ENCODE measurements around the gene CHST14. TPM values are rescaled to one million over a fixed set of nuclear protein-coding genes. Genes with fewer than 3 reads are reported as not detected.

CHST14 gene
- total and polyA plus RNA-seq, 3 donors from 2014 or later, result 5.4 to 16.7 (median 13.0) TPM

DNA sequence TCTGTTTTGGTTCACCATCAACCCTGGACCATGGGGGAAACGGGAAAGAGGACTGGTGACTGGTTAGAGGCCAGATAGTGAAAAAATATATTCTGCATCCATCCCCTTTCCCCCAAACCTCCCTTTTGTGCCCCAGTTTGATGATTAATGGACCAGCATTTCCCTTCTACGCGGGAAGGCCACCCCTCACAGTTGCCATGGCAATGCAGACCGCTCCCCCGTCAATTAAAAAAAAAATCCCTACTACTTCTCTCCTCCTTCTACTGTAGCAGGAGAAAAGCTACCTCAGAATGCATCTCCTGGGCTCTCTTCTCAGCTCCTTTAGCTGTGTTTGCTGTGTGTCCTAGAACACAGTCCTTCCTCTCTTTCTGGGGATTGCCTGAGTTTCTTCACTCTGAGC is 26.0 kb upstream of the CHST14 start:
- intact Hi-C loops (cut with DNase I; ENCODE audit: low total_unique reads), result no loop called here
- no peaks in the 10 kb centered on the region for H3K36me3 ChIP-seq (ENCODE audit: low read depth, missing control alignments)
- no peaks in the 10 kb centered on the region for H3K27me3 ChIP-seq
- H3K27ac ChIP-seq, result no peak overlapping the region
- peaks cover 17% of the 10 kb centered on the region for H3K4me1 ChIP-seq
- no peak overlapping the region for H3K4me3 ChIP-seq
- DNase-seq, result no peak
- H3K9me3 ChIP-seq, result no peaks in the 10 kb centered on the region
- WGBS, 2 donors, result 65 to 74% methylated on average over 5 of the region's 5 CpGs
- no peak for TF ChIP-seq POLR2A (IDR thresholded peaks at IDR 0.05)

DNA sequence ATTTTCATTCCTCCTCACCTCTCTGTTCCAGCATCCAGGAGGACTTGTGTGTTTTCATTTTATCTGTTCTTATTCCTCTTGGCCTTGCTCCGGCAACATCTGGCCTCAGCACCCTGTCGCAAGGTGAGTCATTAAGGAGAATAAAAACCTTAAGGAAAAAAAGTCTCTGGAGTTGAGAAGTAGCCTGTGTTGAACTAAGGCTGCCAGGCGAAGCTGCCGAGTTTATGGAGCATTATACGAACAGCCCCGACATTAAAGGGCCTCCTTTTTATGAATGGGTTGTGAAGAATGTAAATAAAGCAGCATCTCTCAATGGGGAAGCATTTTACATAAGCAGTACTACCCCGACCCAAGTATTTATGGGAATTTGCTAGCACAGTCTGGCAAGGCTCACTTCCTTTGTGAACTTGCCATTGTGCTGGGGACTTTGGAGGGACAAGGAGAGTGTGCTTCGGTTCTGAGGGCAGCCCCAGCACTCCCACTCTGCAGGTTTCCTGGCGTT is 25.3 kb upstream of the CHST14 start:
- Histone ChIP-seq H3K36me3 (ENCODE audit: low read depth, missing control alignments) (no peaks in the 10 kb centered on the region), H3K9me3 (no peaks in the 10 kb centered on the region), H3K4me1 (peaks cover 22% of the 10 kb centered on the region), H3K4me3 (no peak overlapping the region), H3K27ac (no peak overlapping the region), H3K27me3 (no peaks in the 10 kb centered on the region)
- TF ChIP-seq POLR2A (IDR thresholded peaks at IDR 0.05), result no peak
- no peak for TF ChIP-seq CTCF (IDR thresholded peaks at IDR 0.05)
- DNase-seq, result no peak
- intact Hi-C loops (cut with DNase I; ENCODE audit: low total_unique reads), result no loop called here
- 50 to 57% methylated on average over 9 of the region's 9 CpGs for WGBS, 2 donors

GRCh38 chr15:40446144-40446543 is 24.6 kb upstream of the CHST14 start:
- no peak overlapping the region for H3K27ac ChIP-seq
- H3K4me1 ChIP-seq, result peaks cover 22% of the 10 kb centered on the region
- 54 to 58% methylated on average over 2 to 3 of the region's 3 CpGs for WGBS, 2 donors

DNA sequence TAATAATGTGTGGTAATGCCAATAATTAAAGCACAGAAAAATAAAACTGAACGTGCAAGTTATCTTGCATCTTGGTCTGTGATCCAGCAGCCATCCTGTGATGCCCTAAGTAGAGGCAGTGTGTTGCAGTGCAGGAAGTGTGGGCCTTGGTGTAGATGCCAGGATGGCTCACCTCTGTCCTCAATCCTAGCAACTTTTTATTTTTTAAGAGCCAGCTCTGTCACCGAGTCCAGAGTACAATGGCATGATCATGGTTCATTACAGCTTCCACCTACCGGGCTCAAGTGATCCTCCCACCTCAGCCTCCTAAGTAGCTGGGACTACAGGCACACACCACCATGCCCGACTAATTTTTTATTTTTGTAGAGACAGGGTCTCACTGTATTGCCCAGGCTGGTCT is 22.4 kb upstream of the CHST14 start:
- no peak overlapping the region for H3K4me3 ChIP-seq
- TF ChIP-seq POLR2A (IDR thresholded peaks at IDR 0.05), result no peak
- no peaks in the 10 kb centered on the region for H3K36me3 ChIP-seq (ENCODE audit: low read depth, missing control alignments)
- intact Hi-C loops (cut with DNase I; ENCODE audit: low total_unique reads), result no loop called here
- no peak for DNase-seq
- no peaks in the 10 kb centered on the region for H3K27me3 ChIP-seq
- H3K9me3 ChIP-seq, result no peaks in the 10 kb centered on the region
- H3K27ac ChIP-seq, result no peak overlapping the region
- H3K4me1 ChIP-seq, result peaks cover 11% of the 10 kb centered on the region
- 85 to 86% methylated on average over 4 of the region's 4 CpGs for WGBS, 2 donors

More at GRCh38 chr15:40446144-40446543, 24.6 kb upstream of the CHST14 start:
- H3K36me3 ChIP-seq (ENCODE audit: low read depth, missing control alignments), result no peaks in the 10 kb centered on the region
- H3K9me3 ChIP-seq, result no peaks in the 10 kb centered on the region
- TF ChIP-seq CTCF (IDR thresholded peaks at IDR 0.05), result no peak
- TF ChIP-seq POLR2A (IDR thresholded peaks at IDR 0.05), result no peak
- intact Hi-C loops (cut with DNase I; ENCODE audit: low total_unique reads), result no loop called here
- DNase-seq, result no peak
- H3K27me3 ChIP-seq, result no peaks in the 10 kb centered on the region
- no peak overlapping the region for H3K4me3 ChIP-seq

- no peak for TF ChIP-seq CTCF (IDR thresholded peaks at IDR 0.05)
- TF ChIP-seq POLR2A (IDR thresholded peaks at IDR 0.05), result no peak
- H3K27me3 ChIP-seq, result no peaks in the 10 kb centered on the region
- no peaks in the 10 kb centered on the region for H3K9me3 ChIP-seq
- no peak overlapping the region for H3K4me3 ChIP-seq
- H3K4me1 ChIP-seq, result peaks cover 10% of the 10 kb centered on the region
- intact Hi-C loops (cut with DNase I; ENCODE audit: low total_unique reads), result no loop called here
- H3K36me3 ChIP-seq (ENCODE audit: low read depth, missing control alignments), result no peaks in the 10 kb centered on the region
- no peak for DNase-seq
- no peak overlapping the region for H3K27ac ChIP-seq
Measured at GRCh38 chr15:40449275-40449674, 21.5 kb upstream of the CHST14 start.

DNA sequence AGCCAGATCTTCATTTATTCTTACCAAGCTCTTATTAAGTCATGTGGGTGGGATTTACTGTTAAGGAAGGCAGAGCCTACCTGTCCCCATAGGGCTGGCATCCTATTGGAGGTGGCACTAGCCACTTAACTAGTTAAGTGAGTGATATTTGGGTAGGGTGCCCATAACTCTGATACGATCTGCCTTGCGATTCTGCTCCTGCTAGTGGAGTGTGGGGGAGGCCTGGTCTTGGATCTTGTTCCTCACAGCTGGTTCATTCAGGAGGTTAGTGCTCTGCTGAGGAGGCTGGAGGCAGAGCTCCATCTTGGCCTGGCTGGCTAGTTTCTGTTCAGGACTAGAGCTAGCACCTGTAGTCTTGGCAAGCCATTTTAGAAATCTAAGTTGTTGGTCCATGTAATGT is 20.7 kb upstream of the CHST14 start:
- Histone ChIP-seq H3K9me3 (no peaks in the 10 kb centered on the region), H3K4me3 (no peak overlapping the region), H3K27ac (no peak overlapping the region), H3K27me3 (no peaks in the 10 kb centered on the region), H3K36me3 (ENCODE audit: low read depth, missing control alignments) (no peaks in the 10 kb centered on the region), H3K4me1 (peaks cover 14% of the 10 kb centered on the region)
- TF ChIP-seq CTCF (IDR thresholded peaks at IDR 0.05) (no peak), POLR2A (IDR thresholded peaks at IDR 0.05) (no peak)
- intact Hi-C loops (cut with DNase I; ENCODE audit: low total_unique reads), result no loop called here
- WGBS, 2 donors, result 69 to 77% methylated on average over 2 of the region's 2 CpGs
- DNase-seq, result no peak
